IPS DF 6.9 (cell line): ENCODE results near the gene CHI3L2.

ENCODE experiments used
- DNase-seq: peaks from one replicate; pipeline ENCODE4 v3.0.0-alpha.2; 2013; ENCODE audit warnings: low read depth, low spot score
- H3K27ac ChIP-seq: one replicate; pipeline ENCODE4 v1.5.1; 2013; ENCODE audit warnings: low read length, control low read depth
- H3K27me3 ChIP-seq: 2 replicates; pipeline ENCODE4 v1.6.1; 2013; ENCODE audit warnings: mild to moderate bottlenecking, low read length; ENCODE audit not compliant: control insufficient read depth, insufficient read depth
- H3K36me3 ChIP-seq: 2 replicates; pipeline ENCODE4 v1.6.1; 2013; ENCODE audit warnings: low read length; ENCODE audit not compliant: control insufficient read depth, insufficient read depth
- H3K4me1 ChIP-seq: 2 replicates; pipeline ENCODE4 v1.6.1; 2013; ENCODE audit warnings: low read length; ENCODE audit not compliant: control insufficient read depth, insufficient read depth
- H3K4me3 ChIP-seq: 2 replicates; pipeline ENCODE4 v1.5.1; 2013; ENCODE audit warnings: mild to moderate bottlenecking, low read length
- H3K9me3 ChIP-seq: 2 replicates; pipeline ENCODE4 v1.6.1; 2013; ENCODE audit warnings: low read length, inconsistent platforms; ENCODE audit not compliant: control insufficient read depth, insufficient read depth
- WGBS: extraction: QIAGEN DNeasy Blood & Tissue Kit; methylation state at CpG from one replicate; pipeline ENCODE4 v1.1.7; 2013; ENCODE audit warnings: mixed read lengths, missing lambda C conversion rate; ENCODE audit not compliant: insufficient read length, insufficient coverage; 5-methylcytosine and 5-hydroxymethylcytosine counted together

Gene CHI3L2

GRCh38 chr1:111221633-111222291 is 5.8 kb upstream of the CHI3L2 start:
- no peak for DNase-seq
- Histone ChIP-seq H3K27me3 (no peaks in the 10 kb centered on the region), H3K4me1 (no peaks in the 10 kb centered on the region), H3K9me3 (no peaks in the 10 kb centered on the region), H3K4me3 (no peak overlapping the region), H3K27ac (no peak overlapping the region), H3K36me3 (no peaks in the 10 kb centered on the region)
- WGBS = no CpG with 5 or more reads among the region's 5 CpGs

GRCh38 chr1:111222308-111223125 is 5.0 kb upstream of the CHI3L2 start:
- no CpG with 5 or more reads among the region's 10 CpGs for whole genome bisulfite sequencing
- Histone ChIP-seq H3K4me3 (no peak overlapping the region), H3K27me3 (no peaks in the 10 kb centered on the region), H3K27ac (no peak overlapping the region), H3K36me3 (no peaks in the 10 kb centered on the region), H3K4me1 (no peaks in the 10 kb centered on the region), H3K9me3 (no peaks in the 10 kb centered on the region)
- DNase-seq = peak; percentile 64

- WGBS = no CpG with 5 or more reads among the region's 6 CpGs
- H3K27me3 ChIP-seq = no peaks in the 10 kb centered on the region
Observed at GRCh38 chr1:111223126-111223685, 4.3 kb upstream of the CHI3L2 start.

GRCh38 chr1:111225091-111225490 is 2.4 kb upstream of the CHI3L2 start:
- Histone ChIP-seq H3K27me3 (no peaks in the 10 kb centered on the region), H3K4me1 (no peaks in the 10 kb centered on the region), H3K9me3 (no peaks in the 10 kb centered on the region), H3K4me3 (no peak overlapping the region), H3K36me3 (no peaks in the 10 kb centered on the region), H3K27ac (no peak overlapping the region)
- DNase-seq = no peak

More at GRCh38 chr1:111223126-111223685, 4.3 kb upstream of the CHI3L2 start:
- Histone ChIP-seq H3K9me3 (no peaks in the 10 kb centered on the region), H3K4me1 (no peaks in the 10 kb centered on the region), H3K27ac (no peak overlapping the region), H3K4me3 (no peak overlapping the region), H3K36me3 (no peaks in the 10 kb centered on the region)
- no peak for DNase-seq

GRCh38 chr1:111225717-111226400 is 1.7 kb upstream of the CHI3L2 start:
- Histone ChIP-seq H3K27me3 (no peaks in the 10 kb centered on the region), H3K4me3 (no peak overlapping the region), H3K36me3 (no peaks in the 10 kb centered on the region), H3K4me1 (no peaks in the 10 kb centered on the region), H3K27ac (no peak overlapping the region), H3K9me3 (no peaks in the 10 kb centered on the region)
- WGBS = no CpG with 5 or more reads among the region's 6 CpGs
- no peak for DNase-seq

GRCh38 chr1:111227851-111228747 is 586 bp downstream of the CHI3L2 start:
- no peaks in the 10 kb centered on the region for H3K9me3 ChIP-seq
- no peak overlapping the region for H3K27ac ChIP-seq
- no peaks in the 10 kb centered on the region for H3K27me3 ChIP-seq
- no peak overlapping the region for H3K4me3 ChIP-seq
- no peaks in the 10 kb centered on the region for H3K4me1 ChIP-seq
- H3K36me3 ChIP-seq = no peaks in the 10 kb centered on the region
- WGBS = no CpG with 5 or more reads among the region's 6 CpGs
- DNase-seq = no peak

GRCh38 chr1:111228748-111229126 is 1.2 kb downstream of the CHI3L2 start:
- Histone ChIP-seq H3K27ac (no peak overlapping the region), H3K4me3 (no peak overlapping the region), H3K27me3 (no peaks in the 10 kb centered on the region), H3K36me3 (no peaks in the 10 kb centered on the region), H3K4me1 (no peaks in the 10 kb centered on the region), H3K9me3 (no peaks in the 10 kb centered on the region)
- no CpG with 5 or more reads among the region's 2 CpGs for WGBS
- no peak for DNase-seq

GRCh38 chr1:111232134-111232533 is 4.6 kb downstream of the CHI3L2 start:
- no peaks in the 10 kb centered on the region for H3K9me3 ChIP-seq
- no CpG with 5 or more reads among the region's 3 CpGs for WGBS
- H3K36me3 ChIP-seq = no peaks in the 10 kb centered on the region

GRCh38 chr1:111234258-111234657 is 6.7 kb downstream of the CHI3L2 start:
- no peaks in the 10 kb centered on the region for H3K36me3 ChIP-seq
- H3K27ac ChIP-seq = no peak overlapping the region
- no CpG with 5 or more reads among the region's 4 CpGs for WGBS
- no peaks in the 10 kb centered on the region for H3K9me3 ChIP-seq
- no peaks in the 10 kb centered on the region for H3K27me3 ChIP-seq
- H3K4me3 ChIP-seq = no peak overlapping the region
- DNase-seq = no peak
- no peaks in the 10 kb centered on the region for H3K4me1 ChIP-seq

More at GRCh38 chr1:111232134-111232533, 4.6 kb downstream of the CHI3L2 start:
- no peak for DNase-seq
- H3K27me3 ChIP-seq = no peaks in the 10 kb centered on the region
- no peak overlapping the region for H3K27ac ChIP-seq
- H3K4me1 ChIP-seq = no peaks in the 10 kb centered on the region
- H3K4me3 ChIP-seq = no peak overlapping the region

GRCh38 chr1:111234866-111235265 is 7.4 kb downstream of the CHI3L2 start:
- Histone ChIP-seq H3K4me1 (no peaks in the 10 kb centered on the region), H3K4me3 (no peak overlapping the region), H3K27ac (no peak overlapping the region), H3K36me3 (no peaks in the 10 kb centered on the region), H3K9me3 (no peaks in the 10 kb centered on the region), H3K27me3 (no peaks in the 10 kb centered on the region)
- WGBS = no CpG with 5 or more reads among the region's 3 CpGs
- no peak for DNase-seq
